Measurements from ENCODE around the gene PSMD6.

The PSMD6 gene

DNA sequence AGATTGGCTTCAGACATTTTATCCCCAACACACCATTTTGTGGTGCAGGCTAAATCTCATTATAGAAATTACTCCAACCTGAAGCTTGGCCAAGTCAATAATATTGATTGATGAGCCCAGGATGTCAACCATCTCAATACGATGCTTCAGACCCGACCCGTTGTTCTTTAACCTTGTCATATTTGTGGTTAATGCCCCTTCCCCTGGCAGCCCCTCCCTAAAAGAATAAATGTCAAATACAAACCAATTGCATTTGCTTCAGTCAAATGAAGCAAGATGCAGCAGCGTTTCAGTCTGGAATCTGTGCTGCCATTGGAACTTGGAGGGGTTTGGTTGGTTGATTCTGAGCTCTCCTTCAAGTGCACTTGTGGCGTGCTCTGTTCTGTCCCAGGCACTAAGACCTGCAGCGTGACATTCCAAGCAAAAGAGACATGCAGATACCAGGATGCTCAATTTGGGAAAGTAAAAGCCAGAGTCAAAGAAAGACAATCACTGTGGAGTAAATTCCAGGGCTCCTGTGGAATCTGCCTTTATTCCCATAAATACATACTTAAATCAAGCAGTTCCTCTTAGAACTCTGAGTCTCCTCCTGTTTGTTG is 23.8 kb upstream of the PSMD6 start:
- DNase-seq (ENCODE audit: low spot score): no peak
- TF ChIP-seq, protein P1, sequence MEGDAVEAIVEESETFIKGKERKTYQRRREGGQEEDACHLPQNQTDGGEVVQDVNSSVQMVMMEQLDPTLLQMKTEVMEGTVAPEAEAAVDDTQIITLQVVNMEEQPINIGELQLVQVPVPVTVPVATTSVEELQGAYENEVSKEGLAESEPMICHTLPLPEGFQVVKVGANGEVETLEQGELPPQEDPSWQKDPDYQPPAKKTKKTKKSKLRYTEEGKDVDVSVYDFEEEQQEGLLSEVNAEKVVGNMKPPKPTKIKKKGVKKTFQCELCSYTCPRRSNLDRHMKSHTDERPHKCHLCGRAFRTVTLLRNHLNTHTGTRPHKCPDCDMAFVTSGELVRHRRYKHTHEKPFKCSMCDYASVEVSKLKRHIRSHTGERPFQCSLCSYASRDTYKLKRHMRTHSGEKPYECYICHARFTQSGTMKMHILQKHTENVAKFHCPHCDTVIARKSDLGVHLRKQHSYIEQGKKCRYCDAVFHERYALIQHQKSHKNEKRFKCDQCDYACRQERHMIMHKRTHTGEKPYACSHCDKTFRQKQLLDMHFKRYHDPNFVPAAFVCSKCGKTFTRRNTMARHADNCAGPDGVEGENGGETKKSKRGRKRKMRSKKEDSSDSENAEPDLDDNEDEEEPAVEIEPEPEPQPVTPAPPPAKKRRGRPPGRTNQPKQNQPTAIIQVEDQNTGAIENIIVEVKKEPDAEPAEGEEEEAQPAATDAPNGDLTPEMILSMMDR (IDR thresholded peaks at IDR 0.05; ENCODE audit: extremely low read depth, missing control alignments): no peak

DNA sequence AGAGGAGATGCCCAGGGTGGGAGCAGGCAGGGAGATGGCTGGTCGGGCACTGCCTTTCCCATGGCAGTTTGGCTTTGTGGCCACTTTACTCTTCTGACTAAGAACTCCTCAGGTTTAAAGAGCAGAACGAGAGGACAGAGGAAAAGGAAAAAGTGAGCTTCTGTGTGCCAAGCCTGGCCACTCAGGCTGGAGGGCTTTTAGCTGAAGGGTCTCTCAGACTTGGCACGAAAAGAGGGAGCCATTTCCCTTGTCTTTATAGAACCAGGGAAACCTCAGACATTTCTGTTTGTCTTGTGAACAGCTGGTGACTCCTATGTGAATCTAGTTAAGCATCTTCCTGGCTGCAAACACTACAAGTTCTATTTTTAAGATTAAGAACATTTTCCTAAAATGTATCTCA is 23.3 kb upstream of the PSMD6 start:
- DNase-seq (ENCODE audit: low spot score): no peak
- TF ChIP-seq, protein P1 (IDR thresholded peaks at IDR 0.05; ENCODE audit: extremely low read depth, missing control alignments): no peak

DNA sequence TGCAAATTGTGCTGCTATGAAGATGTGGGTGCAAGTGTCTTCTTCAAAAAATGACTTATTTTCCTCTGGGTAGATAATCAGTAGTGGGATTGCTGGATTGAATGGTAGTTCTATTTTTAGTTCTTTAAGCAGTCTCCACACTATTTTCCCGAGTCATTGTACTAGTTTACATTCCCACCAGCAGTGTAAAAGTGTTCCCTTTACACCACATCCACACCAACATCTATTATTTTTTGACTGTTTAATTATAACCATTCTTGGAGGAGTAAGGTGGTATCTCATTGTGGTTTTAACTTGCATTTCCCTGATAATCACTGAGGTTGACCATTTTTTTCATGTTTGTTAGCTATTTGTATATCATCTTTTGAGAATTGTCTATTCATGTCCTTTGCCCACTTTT is 19.7 kb upstream of the PSMD6 start:
- DNase-seq (ENCODE audit: low spot score): no peak
- TF ChIP-seq, protein P1 (IDR thresholded peaks at IDR 0.05; ENCODE audit: extremely low read depth, missing control alignments): no peak

DNA sequence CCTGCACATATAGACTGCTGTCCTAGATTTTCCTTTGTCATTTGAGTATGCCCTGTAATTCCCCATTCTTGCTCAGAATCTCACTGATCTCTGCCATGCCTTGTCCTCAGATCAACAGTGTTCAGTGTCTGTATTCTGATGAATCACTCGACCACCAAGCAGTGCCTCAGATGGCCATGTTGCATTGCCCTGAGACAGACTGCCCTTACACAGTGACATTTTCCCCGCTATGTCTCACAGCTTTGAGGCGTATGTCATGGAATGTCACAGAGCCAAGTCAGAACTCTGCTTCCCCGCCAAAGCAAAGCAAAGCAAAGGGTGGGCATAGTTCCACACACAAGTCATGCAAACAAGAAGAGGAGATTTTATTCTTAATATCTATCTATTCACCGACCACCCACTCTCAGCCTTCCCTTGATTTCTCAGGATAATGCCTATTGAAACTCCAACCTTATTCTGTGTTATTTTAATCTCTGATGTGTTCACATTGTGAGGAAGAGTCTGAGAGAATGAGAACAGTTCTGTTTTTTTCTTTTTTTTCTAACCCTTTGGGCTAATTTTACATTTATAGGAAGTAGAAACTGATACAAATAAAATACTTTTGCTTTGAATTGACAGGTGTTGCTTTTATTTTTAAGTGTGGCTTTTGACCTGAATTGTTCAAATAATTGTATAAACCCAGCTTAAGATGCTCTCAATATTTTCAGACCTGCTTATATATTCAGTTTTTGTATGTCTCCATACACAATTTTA is 16.9 kb upstream of the PSMD6 start:
- TF ChIP-seq, protein P1 (IDR thresholded peaks at IDR 0.05; ENCODE audit: extremely low read depth, missing control alignments): no peak
- no peak for DNase-seq (ENCODE audit: low spot score)

DNA sequence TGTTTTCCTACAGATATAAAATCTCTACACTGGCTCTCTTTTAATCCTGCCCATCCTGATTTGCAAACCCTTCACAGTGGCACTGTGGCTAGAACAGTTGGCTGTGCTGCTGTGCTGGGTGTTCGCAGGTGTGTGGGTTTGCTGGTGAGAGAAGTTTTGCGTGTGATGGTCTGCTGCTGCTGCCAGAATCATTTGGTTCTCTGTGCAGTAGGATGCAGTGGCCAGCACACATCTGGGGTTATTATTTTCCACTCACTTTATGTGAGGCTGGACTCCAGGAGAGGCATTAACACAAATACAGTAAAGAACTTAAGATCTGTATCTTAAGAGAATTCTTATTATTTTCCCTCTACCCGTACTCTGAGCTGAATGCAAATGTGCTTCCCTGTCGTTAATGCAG is 16.0 kb upstream of the PSMD6 start:
- no peak for DNase-seq (ENCODE audit: low spot score)
- TF ChIP-seq, protein P1 (IDR thresholded peaks at IDR 0.05; ENCODE audit: extremely low read depth, missing control alignments): no peak

DNA sequence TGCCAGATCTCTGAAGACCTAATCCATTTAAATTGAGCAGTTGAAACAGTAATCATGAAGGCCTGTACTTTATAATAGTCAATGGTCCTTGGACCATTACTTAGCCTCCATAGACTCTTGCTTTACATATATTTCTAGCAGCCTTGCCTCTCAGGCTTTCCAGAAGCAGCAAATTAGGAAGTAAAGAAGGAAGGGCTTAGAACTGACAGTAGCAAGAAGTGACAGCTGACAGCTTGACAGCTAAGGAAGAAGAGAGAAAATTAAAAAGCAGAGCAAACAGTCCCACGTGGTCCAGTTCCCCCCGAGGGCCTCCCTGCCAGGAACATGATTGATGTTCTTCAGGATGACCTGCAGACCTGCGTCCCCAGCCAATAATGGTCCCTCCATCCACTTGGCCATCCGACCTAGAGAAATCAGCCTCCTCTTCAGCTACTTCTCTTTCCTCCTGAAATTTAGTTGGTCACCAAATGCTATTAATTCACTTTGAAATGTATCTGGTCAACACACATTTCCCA is 15.0 kb upstream of the PSMD6 start:
- DNase-seq (ENCODE audit: low spot score): no peak
- TF ChIP-seq, protein P1 (IDR thresholded peaks at IDR 0.05; ENCODE audit: extremely low read depth, missing control alignments): no peak

DNA sequence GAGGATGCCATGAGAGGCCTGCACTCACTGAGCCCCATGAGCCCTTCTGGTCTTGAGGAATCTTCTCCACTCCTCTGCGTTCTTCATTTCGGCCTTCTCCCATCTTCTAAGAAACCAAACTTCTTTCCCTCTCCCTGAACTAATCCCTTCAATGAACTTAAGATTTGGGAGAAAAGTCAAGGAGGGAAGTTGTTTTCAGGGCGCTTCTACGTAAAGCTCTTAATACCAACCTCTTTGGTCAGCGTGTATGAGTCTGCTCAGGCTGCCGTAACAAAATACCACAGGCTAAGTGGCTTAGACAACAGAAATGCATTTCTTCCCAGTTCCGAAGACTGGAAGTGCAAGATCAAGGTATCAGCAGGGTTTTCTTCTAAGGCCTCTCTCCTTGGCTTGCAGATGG is 13.8 kb upstream of the PSMD6 start:
- no peak for DNase-seq (ENCODE audit: low spot score)
- TF ChIP-seq, protein P1 (IDR thresholded peaks at IDR 0.05; ENCODE audit: extremely low read depth, missing control alignments): no peak

Data from GM20000 (cell line).